Measurements from ENCODE around the gene ELMOD3.

DNA sequence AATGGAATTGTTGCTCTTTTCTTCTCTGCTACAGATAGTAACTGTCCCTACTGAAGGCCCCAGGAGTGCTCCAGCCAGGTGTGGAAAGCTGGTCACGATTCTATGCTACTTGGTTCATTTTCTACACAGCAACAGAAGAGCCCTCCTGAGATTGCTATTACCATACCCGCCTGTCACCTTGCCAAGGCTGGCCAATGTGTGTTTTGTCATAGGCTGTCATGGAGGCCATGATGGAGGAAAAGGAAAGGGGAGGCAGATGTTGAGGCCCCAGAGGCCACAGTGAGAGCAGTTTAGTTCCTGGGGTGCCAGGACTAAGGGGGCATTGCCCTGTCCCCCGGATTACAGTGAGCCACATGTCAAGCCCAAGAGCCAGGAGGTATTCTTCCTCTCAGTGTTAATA lies 952 bp downstream of the ELMOD3 start:
- TF ChIP-seq EZH2 (IDR thresholded peaks at IDR 0.05; ENCODE audit: insufficient read depth, poor library complexity, severe bottlenecking) (no peak), EZH2phosphoT487 (IDR thresholded peaks at IDR 0.05; ENCODE audit: insufficient read depth, low read depth) (no peak)

Data from GM23248 (cell line).